Suprapubic skin (tissue), 4 donors: ENCODE measurements around the gene PTRH2. TPM values are rescaled to one million over a fixed set of nuclear protein-coding genes. Genes with fewer than 3 reads are reported as not detected.

Experiments used
- DNase-seq, 2 donors: peaks; one replicate each; pipeline ENCODE4 v3.0.0-alpha.2; 2019; ENCODE audit warnings: low spot score in 2 of 2
- H3K27ac ChIP-seq: fragments of 200-600 bp; sonication (generic); one replicate; pipeline ENCODE4 v1.5.1; 2019
- H3K27me3 ChIP-seq: fragments of 200-600 bp; sonication (generic); one replicate; pipeline ENCODE4 v1.5.1; 2019
- H3K36me3 ChIP-seq: fragments of 200-600 bp; sonication (generic); one replicate; pipeline ENCODE4 v1.5.1; 2019
- H3K4me1 ChIP-seq: fragments of 200-600 bp; sonication (generic); one replicate; pipeline ENCODE4 v1.5.1; 2019
- H3K4me3 ChIP-seq: fragments of 200-600 bp; sonication (generic); one replicate; pipeline ENCODE4 v1.5.1; 2019; ENCODE audit warnings: mild to moderate bottlenecking
- H3K9me3 ChIP-seq: fragments of 200-600 bp; sonication (generic); one replicate; pipeline ENCODE4 v1.5.1; 2019
- CTCF ChIP-seq, 2 donors: fragments of 200-600 bp in 1 of 2; fragments of 450-650 bp in 1 of 2; sonication (generic) in 1 of 2; IDR thresholded peaks; one replicate each; pipeline ENCODE4 v1.5.1; 2016 to 2019; ENCODE audit warnings: antibody characterized with exemption in 2 of 2, mild to moderate bottlenecking in 1 of 2, moderate library complexity in 1 of 2
- EP300 ChIP-seq: sonication (generic); formaldehyde crosslinking; IDR thresholded peaks from one replicate; pipeline ENCODE4 v1.6.1; 2017; ENCODE audit warnings: antibody characterized with exemption
- POLR2A ChIP-seq, 2 donors: fragments of 450-650 bp; IDR thresholded peaks; one replicate each; pipeline ENCODE4 v1.6.1; 2017; ENCODE audit warnings: antibody characterized with exemption in 2 of 2, mild to moderate bottlenecking in 2 of 2, moderate library complexity in 2 of 2
- POLR2AphosphoS5 ChIP-seq, 3 donors: sonication (generic); formaldehyde crosslinking; IDR thresholded peaks; one replicate each; pipeline ENCODE4 v1.6.1; 2017; ENCODE audit warnings: antibody characterized with exemption in 3 of 3
- WGBS: methylation state at CpG from one replicate; pipeline ENCODE4 v1.1.5; 2018; 5-methylcytosine and 5-hydroxymethylcytosine counted together
- total RNA-seq, 4 donors: library from RNA; depleted of rRNA; stranded (reverse); fragments of >200 nt; gene quantifications; one replicate each; pipeline ENCODE4 v1.1.0, GENCODE V29; 2016

Gene PTRH2
- total RNA-seq, 4 donors from 2014 or later = 21.9 to 29.0 (median 22.0) TPM

GRCh38 chr17:59650642-59651041 lies 56.6 kb downstream of the PTRH2 start:
- Histone ChIP-seq H3K27me3 (no peaks in the 10 kb centered on the region), H3K36me3 (peaks cover 88% of the 10 kb centered on the region), H3K27ac (no peak overlapping the region), H3K4me3 (no peak overlapping the region), H3K9me3 (peaks cover 3% of the 10 kb centered on the region), H3K4me1 (peaks cover 3% of the 10 kb centered on the region)
- DNase-seq = no peak
- no peak for TF ChIP-seq POLR2AphosphoS5 (IDR thresholded peaks at IDR 0.05)
- TF ChIP-seq EP300 = no peak
- TF ChIP-seq CTCF (IDR thresholded peaks at IDR 0.05) = no peak
- TF ChIP-seq POLR2A (IDR thresholded peaks at IDR 0.05) = no peak
- 85% methylated on average over 1 of the region's 1 CpG for WGBS

GRCh38 chr17:59649886-59650285 lies 57.3 kb downstream of the PTRH2 start:
- H3K4me1 ChIP-seq = peaks cover 3% of the 10 kb centered on the region

More at GRCh38 chr17:59649886-59650285, 57.3 kb downstream of the PTRH2 start:
- Histone ChIP-seq H3K4me3 (no peak overlapping the region), H3K36me3 (peaks cover 88% of the 10 kb centered on the region), H3K9me3 (peaks cover 3% of the 10 kb centered on the region), H3K27ac (no peak overlapping the region), H3K27me3 (no peaks in the 10 kb centered on the region)
- no peak for DNase-seq
- TF ChIP-seq POLR2AphosphoS5 (IDR thresholded peaks at IDR 0.05) (no peak), POLR2A (IDR thresholded peaks at IDR 0.05) (no peak), CTCF (IDR thresholded peaks at IDR 0.05) (no peak), EP300 (no peak)

Other genes starting within 250 kb of the PTRH2 start
- gene DHX40, start 141.8 kb downstream of the PTRH2 start, total RNA-seq = 10 to 100 TPM; 30.6 to 42.9 (median 37.4) TPM
- 100 to 1,000 TPM in 3 of 4 donors, 10 to 100 TPM in 1; 99.2 to 178 (median 152) TPM for gene CLTC, start 87.5 kb downstream of the PTRH2 start, total RNA-seq
- 100 to 1,000 TPM in 1 of 4 donors, 10 to 100 TPM in 3; 48.3 to 108 (median 72.4) TPM for gene VMP1, start 224 bp upstream of the PTRH2 start, total RNA-seq
- 10 to 100 TPM in 2 of 4 donors, 1 to 10 TPM in 2; 4.2 to 18.9 (median 9.1) TPM for gene TUBD1, start 185.5 kb upstream of the PTRH2 start, total RNA-seq
- 10 to 100 TPM; 21.1 to 77.5 (median 28.4) TPM for gene RPS6KB1, start 185.7 kb upstream of the PTRH2 start, total RNA-seq